ENCODE data around the gene TUBG2. TPM values are rescaled to one million over a fixed set of nuclear protein-coding genes. Genes with fewer than 3 reads are reported as not detected.

TUBG2 gene
- total and polyA plus RNA-seq, 2 of the 8 experiments (the other 6 are each of a cell fraction or from before 2014, with no cell fraction given): 14.8 to 16.6 TPM

GRCh38 chr17:42681976-42682721, 23.1 kb downstream of the TUBG2 start, which contains the start of gene CNTNAP1:
CNTNAP1 (plus strand) TSS chr17:42682531; CDS start chr17:42682830, 299 bp downstream.
- WGBS, 2 experiments (ENCODE audit: extremely low coverage in 1 of 2, insufficient coverage in 1 of 2, insufficient read length in 1 of 2, insufficient replicate concordance in 2 of 2, low coverage in 1 of 2, low lambda C conversion rate in 2 of 2, missing lambda C conversion rate in 1 of 2): 1 to 83% methylated on average over 1 to 18 of the region's 22 CpGs
- peaks cover 0 to 4% (median 0%) of the 10 kb centered on the region in 4 experiments; a peak in 2 of 8 replicates for H3K36me3 ChIP-seq (ENCODE audit: control insufficient read depth in 2 of 4, insufficient read depth in 4 of 4, low read length in 3 of 4)
- H3K9ac ChIP-seq (replicated peaks in 1 of 4; ENCODE audit: extremely low read depth in 1 of 4, low read depth in 3 of 4, low read length in 3 of 4): peak within 1 kb of the TSS in 3 of 4 experiments; percentile 33 to 38 (median 34); a peak in 4 of 7 replicates
- H3K79me2 ChIP-seq (ENCODE audit: control insufficient read depth in 1 of 2, insufficient read depth in 2 of 2, low read length in 2 of 2): no peaks in the 10 kb centered on the region
- H3K79me1 ChIP-seq (ENCODE audit: low read depth, low read length): no peaks in the 10 kb centered on the region
- ChIA-PET CTCF (ENCODE audit: partially characterized antibody) (interaction anchor here (0.6 to 3.4 kb wide), 4 partner anchors 8 to 104 kb away, joined by 3 to 22 read pairs (median 9); partner anchors contain the start of gene PSMC3IP), POLR2A (ENCODE audit: partially characterized antibody) (interaction anchor here (0.8 to 2.4 kb wide), 5 partner anchors 10 to 146 kb away, joined by 3 to 16 read pairs (median 8); partner anchors contain the start of genes NAGLU, RETREG3 and TUBG1)
- H3K27me3 ChIP-seq (replicated peaks in 1 of 4; ENCODE audit: control insufficient read depth in 3 of 4, extremely low read depth in 1 of 4, insufficient read depth in 3 of 4, low read length in 3 of 4): peaks cover 0 to 29% (median 22%) of the 10 kb centered on the region in 4 experiments; a peak in 5 of 7 replicates
- peaks cover 0 to 28% (median 27%) of the 10 kb centered on the region in 4 experiments; a peak in 6 of 7 replicates for H3K4me1 ChIP-seq (replicated peaks in 1 of 4; ENCODE audit: control insufficient read depth in 3 of 4, insufficient read depth in 4 of 4, low read length in 3 of 4)
- no peak within 1 kb of the TSS for H3K23ac ChIP-seq (ENCODE audit: insufficient read length)
- no peak within 1 kb of the TSS for H2AK5ac ChIP-seq (ENCODE audit: low read depth, low read length)
- DNase-seq (ENCODE audit: low read depth in 1 of 2, low spot score in 2 of 2) (peak in 1 of 2 experiments; percentile 76), FAIRE-seq (no peak)
- H3K23me2 ChIP-seq (ENCODE audit: low read depth, low read length): peaks cover 26% of the 10 kb centered on the region
- no peak within 1 kb of the TSS; the same call in 1 of the 2 replicates for H3K27ac ChIP-seq (ENCODE audit: low read depth, low read length)
- H2BK5ac ChIP-seq (ENCODE audit: low read depth, low read length): peak within 1 kb of the TSS; percentile 49; the same call in 1 of the 2 replicates
- H3K4me2 ChIP-seq (ENCODE audit: insufficient read depth in 1 of 2, low read depth in 2 of 2, low read length in 2 of 2): peak within 1 kb of the TSS; percentile 86
- H4K20me1 ChIP-seq (replicated peaks in 1 of 2; ENCODE audit: control insufficient read depth in 1 of 2, insufficient read depth in 2 of 2, low read length in 2 of 2): peaks cover 0 to 5% of the 10 kb centered on the region in 2 experiments
- H2BK20ac ChIP-seq (ENCODE audit: low read length): no peak within 1 kb of the TSS
- H2AFZ ChIP-seq (ENCODE audit: low read length): peak within 1 kb of the TSS; percentile 20; the same call in 1 of the 2 replicates
- H2BK120ac ChIP-seq (replicated peaks; ENCODE audit: low read depth, low read length): no peak within 1 kb of the TSS
- H4K5ac ChIP-seq (ENCODE audit: insufficient read length, low read depth, low read length): no peak within 1 kb of the TSS
- no peak within 1 kb of the TSS for H3K56ac ChIP-seq (replicated peaks; ENCODE audit: insufficient read length, low read depth, low read length)
- no peak within 1 kb of the TSS for H3K14ac ChIP-seq (ENCODE audit: insufficient read length)
- H3K9me3 ChIP-seq (ENCODE audit: insufficient read depth in 2 of 2, low read depth in 1 of 2, low read length in 1 of 2): no peaks in the 10 kb centered on the region
- peak within 1 kb of the TSS; percentile 60; the same call in 1 of the 2 replicates for H2BK12ac ChIP-seq (ENCODE audit: low read depth, low read length)
- H3K4ac ChIP-seq (replicated peaks; ENCODE audit: insufficient read length, low read depth, low read length): peak within 1 kb of the TSS; percentile 32
- peak within 1 kb of the TSS; percentile 54 for H4K91ac ChIP-seq (replicated peaks; ENCODE audit: insufficient read length, low read length)
- peak within 1 kb of the TSS; percentile 80 for H3K18ac ChIP-seq (ENCODE audit: extremely low read depth, low read length)
- H3K4me3 ChIP-seq (ENCODE audit: extremely low read depth in 1 of 4, insufficient read depth in 2 of 4, low read depth in 3 of 4, low read length in 4 of 4): peak within 1 kb of the TSS; percentile 55 to 71 (median 59)
- H4K8ac ChIP-seq (ENCODE audit: extremely low read depth, insufficient read depth, low read length): no peak within 1 kb of the TSS; the same call in 1 of the 2 replicates
- H2BK15ac ChIP-seq (ENCODE audit: low read length): no peak within 1 kb of the TSS
- TF ChIP-seq, protein P1, sequence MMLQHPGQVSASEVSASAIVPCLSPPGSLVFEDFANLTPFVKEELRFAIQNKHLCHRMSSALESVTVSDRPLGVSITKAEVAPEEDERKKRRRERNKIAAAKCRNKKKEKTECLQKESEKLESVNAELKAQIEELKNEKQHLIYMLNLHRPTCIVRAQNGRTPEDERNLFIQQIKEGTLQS (IDR thresholded peaks at IDR 0.05; ENCODE audit: insufficient read depth, low read depth, low read length): 0 out of 2 replicates have a peak, but pooled peaks have one; percentile 17
- TF ChIP-seq ASH2L (IDR thresholded peaks at IDR 0.05; ENCODE audit: low read length): no peak
- TF ChIP-seq PHF8 (conservative IDR thresholded peaks at IDR 0.05; ENCODE audit: low read depth, low read length): no peak
- peak in 1 of 2 experiments; percentile 45; a peak in 1 of 4 replicates for TF ChIP-seq SIN3A (conservative IDR thresholded peaks at IDR 0.05 in 1 of 2, IDR thresholded peaks at IDR 0.05 in 1 of 2; ENCODE audit: low read depth in 1 of 2, low read length in 2 of 2)
- 0 out of 2 replicates have a peak, but pooled peaks have one; percentile 22 for TF ChIP-seq EGR1 (IDR thresholded peaks at IDR 0.05; ENCODE audit: borderline replicate concordance, low read depth, low read length)
- TF ChIP-seq E2F6 (IDR thresholded peaks at IDR 0.05): peak; percentile 83
- peak; percentile 56 for TF ChIP-seq NRF1 (IDR thresholded peaks at IDR 0.05; ENCODE audit: low read depth, low read length)
- no peak; the same call in 1 of the 2 replicates for TF ChIP-seq RBBP5 (IDR thresholded peaks at IDR 0.05; ENCODE audit: borderline replicate concordance, low read depth, low read length)
- TF ChIP-seq RXRA (IDR thresholded peaks at IDR 0.05; ENCODE audit: insufficient read depth, low read depth, low read length): no peak
